ENCODE results near the gene SUCLG2.

GRCh38 chr3:67637255-67637900, 17.0 kb downstream of the SUCLG2 start:
- TF ChIP-seq CTCF (conservative IDR thresholded peaks at IDR 0.05 in 1 of 2, IDR thresholded peaks at IDR 0.05 in 1 of 2; ENCODE audit: extremely low read depth in 1 of 2, insufficient read depth in 1 of 2, low read depth in 1 of 2, low read length in 2 of 2) = no peak
- TF ChIP-seq EZH2 (IDR thresholded peaks at IDR 0.05; ENCODE audit: borderline replicate concordance, low read length) = no peak
